ENCODE data around the gene GPR107. TPM values are rescaled to one million over a fixed set of nuclear protein-coding genes. Genes with fewer than 3 reads are reported as not detected.
A peak's percentile ranks its signal among the peaks of the same experiment; 100 is the strongest.

The GPR107 gene
- polyA plus RNA-seq, 4 donors: 2.7 to 37.1 (median 12.8) TPM

DNA sequence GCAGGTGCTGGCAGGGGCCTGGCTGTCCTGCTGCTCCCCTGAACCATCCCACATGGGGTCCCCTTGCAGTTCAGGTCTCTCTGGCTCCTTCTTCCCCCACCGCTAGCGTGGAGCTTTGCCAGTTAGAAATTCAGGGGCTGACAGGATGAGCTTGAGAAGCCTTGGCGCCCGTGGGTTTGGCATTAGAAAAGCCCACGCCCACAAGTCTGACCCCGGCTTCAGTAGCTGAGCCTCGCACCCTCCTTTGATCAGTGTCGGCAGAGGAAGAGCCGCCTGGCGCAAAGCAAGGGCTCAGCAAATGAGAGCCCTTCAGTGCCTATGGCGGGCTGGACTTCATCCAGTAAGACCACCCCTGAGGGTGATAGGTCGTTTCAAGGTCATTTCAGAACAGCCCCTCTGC is 88.3 kb downstream of the GPR107 start:
- FAIRE-seq: no peak
- H3K27me3 ChIP-seq (ENCODE audit: control insufficient read depth in 3 of 3, insufficient read depth in 3 of 3, low read length in 3 of 3): peaks cover 0 to 8% (median 0%) of the 10 kb centered on the region in 3 donors
- H3K36me3 ChIP-seq (ENCODE audit: control insufficient read depth in 3 of 3, insufficient read depth in 2 of 3, low read depth in 1 of 3, low read length in 3 of 3): peaks cover 0 to 4% (median 0%) of the 10 kb centered on the region in 3 donors
- no peaks in the 10 kb centered on the region for H3K9me3 ChIP-seq (ENCODE audit: control insufficient read depth in 2 of 2, insufficient read depth in 1 of 2, low read depth in 1 of 2, low read length in 1 of 2)
- peaks cover 0 to 2% (median 0%) of the 10 kb centered on the region in 3 donors for H3K4me1 ChIP-seq (ENCODE audit: control insufficient read depth in 3 of 3, insufficient read depth in 2 of 3, low read depth in 1 of 3, low read length in 2 of 3)
- DNase-seq: no peak
- H3K4me3 ChIP-seq (ENCODE audit: low read depth in 1 of 3, low read length in 3 of 3): no peak overlapping the region
- no peak overlapping the region for H3K27ac ChIP-seq (ENCODE audit: low read depth in 1 of 3, low read length in 2 of 3)
- WGBS, 3 donors: 69 to 77% (median 74%) methylated on average over 12 of the region's 12 CpGs

DNA sequence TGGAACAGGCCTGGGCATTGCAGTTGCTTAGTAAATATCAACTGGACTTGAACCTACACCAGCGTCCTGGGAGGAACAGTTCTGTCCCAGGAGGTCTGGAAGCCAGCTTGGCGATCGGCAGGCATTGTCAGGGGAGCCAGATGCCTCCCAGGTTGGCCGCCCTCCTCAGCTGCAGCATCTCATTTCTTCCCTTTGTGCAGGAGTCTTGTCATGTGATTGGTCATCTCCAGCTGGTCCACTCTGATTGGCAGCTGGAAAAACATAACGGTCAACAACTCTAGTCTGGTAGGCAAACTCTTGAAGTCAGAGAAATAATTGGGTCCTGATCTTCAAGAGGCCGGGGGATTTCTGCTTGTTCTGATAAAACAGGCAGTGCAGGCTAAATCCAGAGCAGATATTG is 88.9 kb downstream of the GPR107 start:
- Histone ChIP-seq H3K4me1 (ENCODE audit: control insufficient read depth in 3 of 3, insufficient read depth in 2 of 3, low read depth in 1 of 3, low read length in 2 of 3) (peaks cover 0 to 2% (median 0%) of the 10 kb centered on the region in 3 donors), H3K27me3 (ENCODE audit: control insufficient read depth in 3 of 3, insufficient read depth in 3 of 3, low read length in 3 of 3) (peaks cover 0 to 8% (median 0%) of the 10 kb centered on the region in 3 donors), H3K4me3 (ENCODE audit: low read depth in 1 of 3, low read length in 3 of 3) (no peak overlapping the region), H3K27ac (ENCODE audit: low read depth in 1 of 3, low read length in 2 of 3) (no peak overlapping the region), H3K36me3 (ENCODE audit: control insufficient read depth in 3 of 3, insufficient read depth in 2 of 3, low read depth in 1 of 3, low read length in 3 of 3) (peaks cover 0 to under 1% (median 0%) of the 10 kb centered on the region in 3 donors), H3K9me3 (ENCODE audit: control insufficient read depth in 2 of 2, insufficient read depth in 1 of 2, low read depth in 1 of 2, low read length in 1 of 2) (no peaks in the 10 kb centered on the region)
- WGBS, 3 donors: 66 to 76% (median 75%) methylated on average over 6 of the region's 6 CpGs
- FAIRE-seq (no peak), DNase-seq (no peak)

- H3K27ac ChIP-seq (ENCODE audit: low read depth in 1 of 3, low read length in 2 of 3): no peak overlapping the region
These were observed 89.7 kb downstream of the GPR107 start for GRCh38 chr9:130143279-130143893.

DNA sequence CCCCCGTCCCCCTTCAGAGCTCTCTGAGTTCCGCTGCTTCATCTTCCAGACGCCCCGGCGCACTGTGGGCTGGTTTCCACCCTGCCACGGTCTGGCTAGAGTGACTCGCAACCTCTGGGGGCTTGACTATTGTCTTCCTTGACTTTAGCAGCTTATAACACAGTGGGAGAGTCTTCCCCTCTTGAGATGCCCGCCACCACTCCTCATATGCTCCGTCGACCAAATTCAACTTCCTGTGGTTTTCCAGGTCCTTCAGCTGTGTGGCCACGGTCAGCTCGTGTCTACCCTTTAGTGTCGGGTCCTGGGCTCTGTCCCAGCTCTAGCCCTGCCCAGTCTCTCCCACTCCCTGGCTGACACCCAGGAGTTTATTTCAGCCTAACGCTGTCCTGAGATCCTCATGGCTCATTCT is 90.3 kb downstream of the GPR107 start:
- H3K4me1 ChIP-seq (ENCODE audit: control insufficient read depth in 3 of 3, insufficient read depth in 2 of 3, low read depth in 1 of 3, low read length in 2 of 3): peaks cover 0 to 2% (median 0%) of the 10 kb centered on the region in 3 donors
- WGBS, 3 donors: 23 to 46% (median 40%) methylated on average over 14 of the region's 14 CpGs
- no peaks in the 10 kb centered on the region for H3K9me3 ChIP-seq (ENCODE audit: control insufficient read depth in 2 of 2, insufficient read depth in 1 of 2, low read depth in 1 of 2, low read length in 1 of 2)
- FAIRE-seq: no peak
- H3K4me3 ChIP-seq (ENCODE audit: low read depth in 1 of 3, low read length in 3 of 3): no peak overlapping the region
- no peaks in the 10 kb centered on the region for H3K36me3 ChIP-seq (ENCODE audit: control insufficient read depth in 3 of 3, insufficient read depth in 2 of 3, low read depth in 1 of 3, low read length in 3 of 3)
- no peak overlapping the region for H3K27ac ChIP-seq (ENCODE audit: low read depth in 1 of 3, low read length in 2 of 3)
- no peak for DNase-seq
- H3K27me3 ChIP-seq (ENCODE audit: control insufficient read depth in 3 of 3, insufficient read depth in 3 of 3, low read length in 3 of 3): peaks cover 0 to 8% (median 0%) of the 10 kb centered on the region in 3 donors

More at GRCh38 chr9:130143279-130143893, 89.7 kb downstream of the GPR107 start:
- DNase-seq (no peak), FAIRE-seq (no peak)
- H3K36me3 ChIP-seq (ENCODE audit: control insufficient read depth in 3 of 3, insufficient read depth in 2 of 3, low read depth in 1 of 3, low read length in 3 of 3): no peaks in the 10 kb centered on the region
- peaks cover 0 to 2% (median 0%) of the 10 kb centered on the region in 3 donors for H3K4me1 ChIP-seq (ENCODE audit: control insufficient read depth in 3 of 3, insufficient read depth in 2 of 3, low read depth in 1 of 3, low read length in 2 of 3)
- WGBS, 3 donors: 73 to 80% (median 79%) methylated on average over 24 of the region's 24 CpGs
- H3K9me3 ChIP-seq (ENCODE audit: control insufficient read depth in 2 of 2, insufficient read depth in 1 of 2, low read depth in 1 of 2, low read length in 1 of 2): no peaks in the 10 kb centered on the region
- H3K27me3 ChIP-seq (ENCODE audit: control insufficient read depth in 3 of 3, insufficient read depth in 3 of 3, low read length in 3 of 3): peaks cover 0 to 8% (median 0%) of the 10 kb centered on the region in 3 donors
- H3K4me3 ChIP-seq (ENCODE audit: low read depth in 1 of 3, low read length in 3 of 3): no peak overlapping the region

DNA sequence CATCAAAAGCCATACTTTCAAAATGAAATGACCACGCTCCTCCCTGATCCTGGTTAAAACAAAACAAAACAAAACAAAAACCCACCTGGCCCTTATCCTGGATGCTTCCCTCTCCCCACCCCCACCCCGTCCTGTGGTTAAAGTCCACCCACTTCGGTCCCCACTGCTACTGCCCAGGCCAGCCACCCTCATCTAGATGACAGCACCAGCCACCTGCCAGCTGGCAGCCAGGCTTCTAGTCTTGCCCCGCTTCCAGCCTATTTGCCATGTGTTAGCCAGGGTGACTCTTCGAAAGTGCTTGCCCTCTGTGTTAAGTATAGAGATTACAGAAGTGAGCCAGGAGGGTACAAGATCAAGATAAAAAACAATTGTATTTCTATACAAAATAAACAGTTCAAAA is 91.0 kb downstream of the GPR107 start:
- peaks cover 0 to 8% (median 0%) of the 10 kb centered on the region in 3 donors for H3K27me3 ChIP-seq (ENCODE audit: control insufficient read depth in 3 of 3, insufficient read depth in 3 of 3, low read length in 3 of 3)
- no peaks in the 10 kb centered on the region for H3K36me3 ChIP-seq (ENCODE audit: control insufficient read depth in 3 of 3, insufficient read depth in 2 of 3, low read depth in 1 of 3, low read length in 3 of 3)
- DNase-seq (peak in 1 of 2 donors; percentile 33), FAIRE-seq (no peak)
- H3K4me1 ChIP-seq (ENCODE audit: control insufficient read depth in 3 of 3, insufficient read depth in 2 of 3, low read depth in 1 of 3, low read length in 2 of 3): peaks cover 0 to 2% (median 0%) of the 10 kb centered on the region in 3 donors
- no peak overlapping the region for H3K4me3 ChIP-seq (ENCODE audit: low read depth in 1 of 3, low read length in 3 of 3)
- no peaks in the 10 kb centered on the region for H3K9me3 ChIP-seq (ENCODE audit: control insufficient read depth in 2 of 2, insufficient read depth in 1 of 2, low read depth in 1 of 2, low read length in 1 of 2)
- H3K27ac ChIP-seq (ENCODE audit: low read depth in 1 of 3, low read length in 2 of 3): no peak overlapping the region
- WGBS, 3 donors: 13 to 46% (median 28%) methylated on average over 5 of the region's 5 CpGs

DNA sequence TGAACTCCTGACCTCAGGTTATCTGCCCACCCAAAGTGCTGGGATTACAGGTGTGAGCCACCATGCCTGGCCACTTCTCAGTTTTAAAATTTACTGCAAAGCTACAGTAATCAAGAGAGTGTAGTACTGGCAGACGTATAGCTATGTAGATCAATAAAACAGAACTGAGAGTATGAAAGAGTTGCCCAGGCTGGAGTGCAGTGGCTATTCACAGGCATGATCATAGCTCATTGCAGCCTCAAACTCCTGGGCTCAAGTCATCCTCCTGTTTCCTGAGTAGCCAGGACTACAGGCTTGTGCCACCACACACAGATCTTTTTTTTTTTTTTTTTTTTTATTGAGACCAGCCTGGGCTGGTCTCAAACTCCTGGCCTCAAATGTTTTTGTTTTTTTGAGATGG is 92.0 kb downstream of the GPR107 start:
- peaks cover 0 to 8% (median 0%) of the 10 kb centered on the region in 3 donors for H3K27me3 ChIP-seq (ENCODE audit: control insufficient read depth in 3 of 3, insufficient read depth in 3 of 3, low read length in 3 of 3)
- H3K4me3 ChIP-seq (ENCODE audit: low read depth in 1 of 3, low read length in 3 of 3): no peak overlapping the region
- no peak overlapping the region for H3K27ac ChIP-seq (ENCODE audit: low read depth in 1 of 3, low read length in 2 of 3)
- peaks cover 0 to 2% (median 0%) of the 10 kb centered on the region in 3 donors for H3K4me1 ChIP-seq (ENCODE audit: control insufficient read depth in 3 of 3, insufficient read depth in 2 of 3, low read depth in 1 of 3, low read length in 2 of 3)
- FAIRE-seq: no peak
- DNase-seq: no peak
- whole genome bisulfite sequencing, 3 donors: 18 to 50% (median 26%) methylated on average over 1 of the region's 1 CpG
- no peaks in the 10 kb centered on the region for H3K9me3 ChIP-seq (ENCODE audit: control insufficient read depth in 2 of 2, insufficient read depth in 1 of 2, low read depth in 1 of 2, low read length in 1 of 2)
- no peaks in the 10 kb centered on the region for H3K36me3 ChIP-seq (ENCODE audit: control insufficient read depth in 3 of 3, insufficient read depth in 2 of 3, low read depth in 1 of 3, low read length in 3 of 3)

GRCh38 chr9:130147198-130147597 is 93.5 kb downstream of the GPR107 start:
- H3K27me3 ChIP-seq (ENCODE audit: control insufficient read depth in 3 of 3, insufficient read depth in 3 of 3, low read length in 3 of 3): peaks cover 0 to 8% (median 0%) of the 10 kb centered on the region in 3 donors
- FAIRE-seq (no peak), DNase-seq (no peak)
- H3K9me3 ChIP-seq (ENCODE audit: control insufficient read depth in 2 of 2, insufficient read depth in 1 of 2, low read depth in 1 of 2, low read length in 1 of 2): no peaks in the 10 kb centered on the region
- no peak overlapping the region for H3K4me3 ChIP-seq (ENCODE audit: low read depth in 1 of 3, low read length in 3 of 3)
- peaks cover 0 to 2% (median 0%) of the 10 kb centered on the region in 3 donors for H3K4me1 ChIP-seq (ENCODE audit: control insufficient read depth in 3 of 3, insufficient read depth in 2 of 3, low read depth in 1 of 3, low read length in 2 of 3)
- H3K36me3 ChIP-seq (ENCODE audit: control insufficient read depth in 3 of 3, insufficient read depth in 2 of 3, low read depth in 1 of 3, low read length in 3 of 3): no peaks in the 10 kb centered on the region
- WGBS, 3 donors: 77 to 86% (median 83%) methylated on average over 5 of the region's 5 CpGs
- no peak overlapping the region for H3K27ac ChIP-seq (ENCODE audit: low read depth in 1 of 3, low read length in 2 of 3)

DNA sequence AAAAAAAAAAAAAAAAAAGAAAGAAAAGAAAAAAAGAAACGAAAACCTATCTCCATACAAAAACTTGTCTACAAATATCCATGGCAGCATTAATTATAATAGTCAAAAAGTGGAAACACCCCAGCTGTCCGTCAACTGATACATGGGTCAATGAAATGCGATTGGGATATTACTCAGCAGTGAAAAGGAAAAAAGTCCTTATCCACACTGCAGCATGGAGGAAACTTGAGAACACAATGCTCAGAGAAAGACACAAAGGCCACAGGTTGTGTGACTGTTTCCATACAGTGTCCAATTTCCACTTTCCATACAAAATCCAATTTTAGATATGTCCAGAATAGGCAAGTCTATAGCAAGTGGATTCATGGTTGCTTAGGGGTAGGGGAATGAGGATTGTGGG is 94.2 kb downstream of the GPR107 start:
- H3K4me3 ChIP-seq (ENCODE audit: low read depth in 1 of 3, low read length in 3 of 3): no peak overlapping the region
- 88 to 94% (median 90%) methylated on average over 3 of the region's 3 CpGs for WGBS, 3 donors

More for the DNA sequence above, 94.2 kb downstream of the GPR107 start:
- Histone ChIP-seq H3K4me1 (ENCODE audit: control insufficient read depth in 3 of 3, insufficient read depth in 2 of 3, low read depth in 1 of 3, low read length in 2 of 3) (peaks cover 0 to 2% (median 0%) of the 10 kb centered on the region in 3 donors), H3K27me3 (ENCODE audit: control insufficient read depth in 3 of 3, insufficient read depth in 3 of 3, low read length in 3 of 3) (peaks cover 0 to 8% (median 0%) of the 10 kb centered on the region in 3 donors), H3K9me3 (ENCODE audit: control insufficient read depth in 2 of 2, insufficient read depth in 1 of 2, low read depth in 1 of 2, low read length in 1 of 2) (no peaks in the 10 kb centered on the region), H3K36me3 (ENCODE audit: control insufficient read depth in 3 of 3, insufficient read depth in 2 of 3, low read depth in 1 of 3, low read length in 3 of 3) (no peaks in the 10 kb centered on the region), H3K27ac (ENCODE audit: low read depth in 1 of 3, low read length in 2 of 3) (no peak overlapping the region)
- FAIRE-seq (no peak), DNase-seq (no peak)
